H1 (cell line): ENCODE measurements around the gene WDR7. TPM values are rescaled to one million over a fixed set of nuclear protein-coding genes. Genes with fewer than 3 reads are reported as not detected.

ENCODE experiments used
- CTCF ChIA-PET: fragments of 300-600 bp; sonication (Branson Sonifier 250); formaldehyde crosslinking; loops from one replicate; lab custom pipeline; 2021; ENCODE audit not compliant: partially characterized antibody; lab: Charles Lee
- POLR2A ChIA-PET: fragments of 300-600 bp; sonication (Branson Sonifier 250); formaldehyde crosslinking; loops from one replicate; lab custom pipeline; 2021; ENCODE audit warnings: inconsistent platforms; ENCODE audit not compliant: partially characterized antibody; lab: Charles Lee
- DNase-seq, 2 experiments: peaks; one replicate each; pipeline versions ENCODE4 v3.0.0 to v3.0.0-alpha.2; 2010 to 2022; ENCODE audit warnings: low spot score in 2 of 2, low read depth in 1 of 2, mixed read lengths in 1 of 2
- FAIRE-seq: peaks from 2 replicates; lab custom pipeline; 2011; peaks lifted over from hg19 to GRCh38; lab: Jason Lieb, UNC
- H2AFZ ChIP-seq: 2 replicates; pipeline ENCODE4 v1.8.1; 2012; ENCODE audit warnings: low read length, inconsistent platforms
- H2AK5ac ChIP-seq: 2 replicates; pipeline ENCODE4 v1.6.1; 2013; ENCODE audit warnings: low read depth, low read length
- H2BK120ac ChIP-seq: replicated peaks from 2 replicates; pipeline ENCODE3; 2013; ENCODE audit warnings: low read depth, low read length, inconsistent platforms
- H2BK12ac ChIP-seq: 2 replicates; pipeline ENCODE4 v1.6.1; 2013; ENCODE audit warnings: low read depth, low read length
- H2BK15ac ChIP-seq: 2 replicates; pipeline ENCODE4 v1.6.1; 2013; ENCODE audit warnings: low read length
- H2BK20ac ChIP-seq: 2 replicates; pipeline ENCODE4 v1.6.1; 2013; ENCODE audit warnings: low read length
- H2BK5ac ChIP-seq: 2 replicates; pipeline ENCODE4 v1.6.1; 2013; ENCODE audit warnings: low read depth, low read length
- H3K14ac ChIP-seq: 2 replicates; pipeline ENCODE4 v1.6.1; 2013; ENCODE audit warnings: inconsistent platforms; ENCODE audit not compliant: insufficient read length
- H3K18ac ChIP-seq: 2 replicates; pipeline ENCODE4 v1.6.1; 2013; ENCODE audit warnings: low read length; ENCODE audit errors: extremely low read depth
- H3K23ac ChIP-seq: 2 replicates; pipeline ENCODE4 v1.6.1; 2013; ENCODE audit warnings: inconsistent platforms; ENCODE audit not compliant: insufficient read length
- H3K23me2 ChIP-seq: 2 replicates; pipeline ENCODE4 v1.6.1; 2013; ENCODE audit warnings: low read depth, low read length
- H3K27ac ChIP-seq: 2 replicates; pipeline ENCODE4 v1.6.1; 2011; ENCODE audit warnings: low read depth, low read length, inconsistent platforms
- H3K27me3 ChIP-seq, 4 experiments: replicated peaks in 1 of 4; 1 replicate in 1 of 4; 2 replicates in 3 of 4; pipeline versions ENCODE4 v1.6.1 to v1.8.1; 2011 to 2013; ENCODE audit warnings: low read length in 3 of 4, mild to moderate bottlenecking in 3 of 4, inconsistent platforms in 2 of 4, mixed read lengths in 2 of 4, moderate library complexity in 1 of 4; ENCODE audit not compliant: control insufficient read depth in 3 of 4, insufficient read depth in 3 of 4; ENCODE audit errors: extremely low read depth in 1 of 4
- H3K36me3 ChIP-seq, 4 experiments: 2 replicates each; pipeline versions ENCODE4 v1.6.1 to v1.8.1; 2011 to 2013; ENCODE audit warnings: mild to moderate bottlenecking in 4 of 4, low read length in 3 of 4, moderate library complexity in 2 of 4, control low read depth in 1 of 4, inconsistent platforms in 1 of 4; ENCODE audit not compliant: insufficient read depth in 4 of 4, control insufficient read depth in 2 of 4
- H3K4ac ChIP-seq: replicated peaks from 2 replicates; pipeline ENCODE3; 2013; ENCODE audit warnings: low read length, low read depth, mixed read lengths, inconsistent platforms; ENCODE audit not compliant: insufficient read length
- H3K4me1 ChIP-seq, 4 experiments: replicated peaks in 1 of 4; 1 replicate in 1 of 4; 2 replicates in 3 of 4; pipeline versions ENCODE4 v1.6.1 to v1.8.1; 2011 to 2013; ENCODE audit warnings: low read length in 3 of 4, inconsistent platforms in 2 of 4, mixed read lengths in 1 of 4; ENCODE audit not compliant: insufficient read depth in 4 of 4, control insufficient read depth in 3 of 4
- H3K4me2 ChIP-seq, 2 experiments: 2 replicates each; pipeline versions ENCODE4 v1.6.1 to v1.8.1; 2011 to 2013; ENCODE audit warnings: low read depth in 2 of 2, low read length in 2 of 2, control low read depth in 1 of 2, inconsistent platforms in 1 of 2, mild to moderate bottlenecking in 1 of 2; ENCODE audit not compliant: insufficient read depth in 1 of 2
- H3K4me3 ChIP-seq, 4 experiments: fragments of 200-600, 300-600 bp in 1 of 4; sonication (generic), shearing (Covaris generic), sonication (Bioruptor Twin) in 1 of 4; 2 replicates each; pipeline versions ENCODE4 v1.5.1 to v1.8.1; 2011 to 2016; ENCODE audit warnings: low read length in 4 of 4, low read depth in 3 of 4, control low read depth in 2 of 4, inconsistent platforms in 2 of 4, mild to moderate bottlenecking in 2 of 4, mixed read lengths in 1 of 4, moderate library complexity in 1 of 4; ENCODE audit not compliant: insufficient read depth in 2 of 4; ENCODE audit errors: extremely low read depth in 1 of 4
- H3K56ac ChIP-seq: replicated peaks from 2 replicates; pipeline ENCODE3; 2013; ENCODE audit warnings: low read depth, mild to moderate bottlenecking, mixed read lengths, low read length, inconsistent platforms; ENCODE audit not compliant: insufficient read length
- H3K79me1 ChIP-seq: 2 replicates; pipeline ENCODE4 v1.6.1; 2013; ENCODE audit warnings: low read depth, low read length, control low read depth
- H3K79me2 ChIP-seq, 2 experiments: 2 replicates each; pipeline versions ENCODE4 v1.6.1 to v1.8.1; 2012 to 2013; ENCODE audit warnings: low read length in 2 of 2, mild to moderate bottlenecking in 2 of 2, inconsistent platforms in 1 of 2; ENCODE audit not compliant: insufficient read depth in 2 of 2, control insufficient read depth in 1 of 2
- H3K9ac ChIP-seq, 4 experiments: replicated peaks in 1 of 4; 1 replicate in 1 of 4; 2 replicates in 3 of 4; pipeline versions ENCODE4 v1.6.1 to v1.8.1; 2011 to 2013; ENCODE audit warnings: low read depth in 3 of 4, low read length in 3 of 4, control low read depth in 2 of 4, mild to moderate bottlenecking in 2 of 4, moderate library complexity in 2 of 4, inconsistent platforms in 1 of 4; ENCODE audit errors: extremely low read depth in 1 of 4
- H3K9me3 ChIP-seq, 2 experiments: 2 replicates each; pipeline versions ENCODE4 v1.6.1 to v1.8.1; 2012 to 2013; ENCODE audit warnings: mild to moderate bottlenecking in 2 of 2, moderate library complexity in 2 of 2, control low read depth in 1 of 2, inconsistent platforms in 1 of 2, low read depth in 1 of 2, low read length in 1 of 2, mixed read lengths in 1 of 2; ENCODE audit not compliant: insufficient read depth in 2 of 2
- H4K20me1 ChIP-seq, 2 experiments: replicated peaks in 1 of 2; 2 replicates each; pipeline versions ENCODE3 to v1.8.1; 2011 to 2013; ENCODE audit warnings: inconsistent platforms in 2 of 2, low read length in 2 of 2, mild to moderate bottlenecking in 1 of 2; ENCODE audit not compliant: insufficient read depth in 2 of 2, control insufficient read depth in 1 of 2
- H4K5ac ChIP-seq: 2 replicates; pipeline ENCODE4 v1.6.1; 2013; ENCODE audit warnings: low read length, low read depth, mixed read lengths, inconsistent platforms; ENCODE audit not compliant: insufficient read length
- H4K8ac ChIP-seq: 2 replicates; pipeline ENCODE4 v1.8.0; 2013; ENCODE audit warnings: mild to moderate bottlenecking, moderate library complexity, low read length, inconsistent platforms; ENCODE audit not compliant: insufficient read depth; ENCODE audit errors: extremely low read depth
- H4K91ac ChIP-seq: replicated peaks from 2 replicates; pipeline ENCODE3; 2013; ENCODE audit warnings: low read length, mixed read lengths, inconsistent platforms; ENCODE audit not compliant: insufficient read length
- KDM5A ChIP-seq: fragments of 200-600 bp; IDR thresholded peaks from 2 replicates; pipeline ENCODE4 v1.7.1; 2012; ENCODE audit warnings: mild to moderate bottlenecking, low read length, inconsistent platforms, mixed read lengths
- POU5F1 ChIP-seq: IDR thresholded peaks from 2 replicates; pipeline ENCODE4 v1.6.1; 2011; ENCODE audit warnings: low read depth, mild to moderate bottlenecking, low read length, moderate library complexity
- RXRA ChIP-seq: IDR thresholded peaks from 2 replicates; pipeline ENCODE4 v1.6.1; 2011; ENCODE audit warnings: low read depth, mild to moderate bottlenecking, low read length, moderate library complexity; ENCODE audit not compliant: insufficient read depth
- SP1 ChIP-seq: IDR thresholded peaks from 2 replicates; pipeline ENCODE4 v1.6.1; 2011; ENCODE audit warnings: low read depth, low read length
- TAF1 ChIP-seq: IDR thresholded peaks from 2 replicates; pipeline ENCODE4 v1.6.1; 2011; ENCODE audit warnings: mild to moderate bottlenecking, low read depth, low read length
- WGBS, 2 experiments: shearing (Covaris generic) in 1 of 2; methylation state at CpG; one replicate each; pipeline versions ENCODE4 v1.1.6 to v1.1.7; 2013 to 2015; ENCODE audit warnings: low lambda C conversion rate in 2 of 2, mixed read lengths in 2 of 2, inconsistent platforms in 1 of 2, low coverage in 1 of 2, missing lambda C conversion rate in 1 of 2; ENCODE audit not compliant: insufficient replicate concordance in 2 of 2, insufficient coverage in 1 of 2, insufficient read length in 1 of 2; ENCODE audit errors: extremely low coverage in 1 of 2, missing lambda C conversion rate in 1 of 2; 5-methylcytosine and 5-hydroxymethylcytosine counted together
- polyA plus RNA-seq, 7 experiments: library from polyadenylated mRNA; depleted of rRNA in 3 of 7; stranded (reverse) in 5 of 7; unstranded in 2 of 7; fragments of >200 nt in 5 of 7; fragments of 200-250 nt in 2 of 7; gene quantifications; 1 replicate in 5 of 7; 2 replicates in 1 of 7; 4 replicates in 1 of 7; pipeline versions ENCODE4 v1.2.1 to v1.2.3, GENCODE V29; 2011 to 2013; ENCODE audit warnings: missing spikeins in 2 of 7, mixed read lengths in 2 of 7
- total RNA-seq: library from RNA; stranded (reverse); fragmentation: NEBNext Ultra II Directional; extraction: Animal tissue kit (Norgen Biotek cat#: 25700); gene quantifications from 2 replicates; pipeline ENCODE4 v1.2.1, GENCODE V29; 2021

Gene WDR7
- total and polyA plus RNA-seq, 2 of the 8 experiments (the other 6 are each of a cell fraction or from before 2014, with no cell fraction given) = 5.5 to 15.2 TPM

- H2BK20ac ChIP-seq = no peak overlapping the region
- no peak overlapping the region for H3K27ac ChIP-seq
- H3K4me1 ChIP-seq = no peaks in the 10 kb centered on the region
- H3K9me3 ChIP-seq = no peaks in the 10 kb centered on the region
- no peak overlapping the region for H2AFZ ChIP-seq
- TF ChIP-seq SP1 (no peak), TAF1 (no peak), POU5F1 (no peak), RXRA (no peak), KDM5A (no peak)
- FAIRE-seq = no peak
- no peaks in the 10 kb centered on the region for H3K79me2 ChIP-seq
- no peak overlapping the region for H3K14ac ChIP-seq
- no peaks in the 10 kb centered on the region for H4K20me1 ChIP-seq
- H3K4me2 ChIP-seq = no peak overlapping the region
- no peak overlapping the region for H4K5ac ChIP-seq
- H3K9ac ChIP-seq = no peak overlapping the region
- no peaks in the 10 kb centered on the region for H3K79me1 ChIP-seq
- ChIA-PET POLR2A (no interaction called here), CTCF (interaction anchor here (0.6 to 0.8 kb wide), 2 partner anchors 20 to 42 kb away, joined by 3 read pairs; no protein-coding TSS in a partner anchor)
- no peak overlapping the region for H2BK5ac ChIP-seq
- no peak overlapping the region for H4K8ac ChIP-seq
- H3K27me3 ChIP-seq = no peaks in the 10 kb centered on the region
- H3K4ac ChIP-seq = no peak overlapping the region
- DNase-seq = no peak
- no peak overlapping the region for H3K18ac ChIP-seq
- H4K91ac ChIP-seq = no peak overlapping the region
- no peak overlapping the region for H3K23ac ChIP-seq
- H3K4me3 ChIP-seq = no peak overlapping the region
- no peaks in the 10 kb centered on the region for H3K23me2 ChIP-seq
- WGBS, 2 experiments = 97% methylated on average over 3 of the region's 3 CpGs; no CpG with 5 or more reads in 1 of the 2 experiments
- H2AK5ac ChIP-seq = no peak overlapping the region
- H2BK15ac ChIP-seq = no peak overlapping the region
- H2BK120ac ChIP-seq = no peak overlapping the region
- no peak overlapping the region for H2BK12ac ChIP-seq
- no peak overlapping the region for H3K56ac ChIP-seq
- H3K36me3 ChIP-seq = no peaks in the 10 kb centered on the region
These were observed 276.6 kb downstream of the WDR7 start for GRCh38 chr18:56927786-56928185.
